GM19455 (cell line): ENCODE results near the gene UBL3.

Experiments
- ATAC-seq: cut with Tn5 transposase; IDR thresholded peaks from one replicate; pipeline ENCODE4 v1.9.1; 2021; ENCODE audit not compliant: unreplicated experiment

The UBL3 gene

DNA sequence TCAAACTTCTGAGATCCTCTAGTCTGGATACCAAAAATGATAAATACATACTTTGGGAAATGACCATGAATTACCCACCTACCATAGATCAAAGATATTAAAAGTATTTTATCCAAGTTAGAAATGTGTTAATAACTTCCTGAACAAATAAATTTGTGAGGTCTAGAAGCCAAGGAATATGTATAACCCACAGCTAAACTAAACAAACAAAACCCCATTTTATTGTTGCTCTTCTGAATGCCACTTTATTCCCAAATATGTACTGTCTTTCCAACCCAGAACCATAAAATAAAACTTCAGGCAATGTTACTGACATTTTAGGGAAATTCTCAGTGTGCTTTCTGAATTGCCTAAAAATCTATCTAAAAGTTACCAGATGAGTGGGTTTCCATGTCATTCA lies 35.1 kb downstream of the UBL3 start:
- ATAC-seq: no peak

DNA sequence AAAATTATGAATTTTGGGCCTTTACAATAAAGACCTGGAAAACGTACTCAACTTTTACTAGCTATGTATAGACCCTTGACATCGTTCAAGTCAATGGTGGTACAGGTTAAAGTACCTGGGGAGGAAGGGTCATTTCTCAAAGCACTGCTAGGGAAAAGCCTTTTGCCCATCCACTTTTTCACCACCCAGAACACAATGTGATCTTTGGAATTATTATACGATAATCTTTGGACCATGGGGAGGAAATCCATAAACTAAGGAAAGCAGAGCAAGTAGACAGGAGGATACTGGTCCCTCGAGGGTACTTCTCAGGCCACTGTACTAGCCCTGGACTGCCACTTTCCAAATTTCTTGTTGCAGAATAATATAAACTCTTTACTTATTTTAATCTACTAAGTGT lies 39.5 kb downstream of the UBL3 start:
- ATAC-seq: no peak

DNA sequence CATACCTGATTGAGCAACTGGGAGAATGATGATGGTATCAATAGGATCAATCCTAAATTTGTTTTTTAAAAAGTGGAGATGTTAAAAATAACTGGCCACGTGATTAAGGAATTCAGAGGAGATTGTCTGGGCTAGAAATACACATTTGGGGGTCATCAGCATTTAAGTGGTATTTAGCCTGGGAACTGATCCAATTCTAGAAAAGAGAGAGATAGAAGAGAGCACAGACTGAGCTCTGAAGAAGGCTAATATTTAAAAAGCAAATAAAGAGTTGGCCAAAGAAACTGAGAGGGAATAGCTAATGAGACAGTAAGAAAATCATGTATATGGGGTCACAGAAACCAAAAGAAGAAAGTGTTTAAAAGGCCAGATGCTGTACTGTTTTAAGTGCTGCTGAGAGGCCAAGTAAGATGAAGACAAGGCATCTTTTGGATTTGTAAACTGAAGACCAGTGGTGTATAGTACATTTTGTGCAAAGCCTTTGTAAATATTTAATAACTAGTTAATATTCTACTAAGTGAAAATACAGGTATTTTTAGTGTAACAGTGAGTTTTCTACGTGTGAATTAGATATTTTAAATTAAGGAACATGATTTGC lies 40.2 kb downstream of the UBL3 start:
- no peak for ATAC-seq

DNA sequence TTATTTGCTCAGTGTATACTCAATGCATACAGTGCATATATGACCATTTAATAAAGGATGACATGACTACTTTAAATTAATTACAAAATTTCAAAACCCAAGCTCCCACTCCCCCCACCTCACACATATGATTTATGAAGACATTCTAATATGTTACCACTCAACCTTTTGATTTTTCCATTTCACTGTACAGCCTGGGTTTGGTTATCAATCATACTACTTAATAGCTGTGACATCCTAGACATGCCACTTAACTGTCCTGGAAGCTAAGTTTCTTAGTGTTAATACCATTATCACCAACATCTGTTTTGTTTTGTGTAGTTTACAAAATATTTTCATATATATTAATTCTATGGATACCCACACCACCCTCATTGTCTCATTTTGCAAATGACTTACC lies 42.2 kb downstream of the UBL3 start:
- ATAC-seq: no peak

DNA sequence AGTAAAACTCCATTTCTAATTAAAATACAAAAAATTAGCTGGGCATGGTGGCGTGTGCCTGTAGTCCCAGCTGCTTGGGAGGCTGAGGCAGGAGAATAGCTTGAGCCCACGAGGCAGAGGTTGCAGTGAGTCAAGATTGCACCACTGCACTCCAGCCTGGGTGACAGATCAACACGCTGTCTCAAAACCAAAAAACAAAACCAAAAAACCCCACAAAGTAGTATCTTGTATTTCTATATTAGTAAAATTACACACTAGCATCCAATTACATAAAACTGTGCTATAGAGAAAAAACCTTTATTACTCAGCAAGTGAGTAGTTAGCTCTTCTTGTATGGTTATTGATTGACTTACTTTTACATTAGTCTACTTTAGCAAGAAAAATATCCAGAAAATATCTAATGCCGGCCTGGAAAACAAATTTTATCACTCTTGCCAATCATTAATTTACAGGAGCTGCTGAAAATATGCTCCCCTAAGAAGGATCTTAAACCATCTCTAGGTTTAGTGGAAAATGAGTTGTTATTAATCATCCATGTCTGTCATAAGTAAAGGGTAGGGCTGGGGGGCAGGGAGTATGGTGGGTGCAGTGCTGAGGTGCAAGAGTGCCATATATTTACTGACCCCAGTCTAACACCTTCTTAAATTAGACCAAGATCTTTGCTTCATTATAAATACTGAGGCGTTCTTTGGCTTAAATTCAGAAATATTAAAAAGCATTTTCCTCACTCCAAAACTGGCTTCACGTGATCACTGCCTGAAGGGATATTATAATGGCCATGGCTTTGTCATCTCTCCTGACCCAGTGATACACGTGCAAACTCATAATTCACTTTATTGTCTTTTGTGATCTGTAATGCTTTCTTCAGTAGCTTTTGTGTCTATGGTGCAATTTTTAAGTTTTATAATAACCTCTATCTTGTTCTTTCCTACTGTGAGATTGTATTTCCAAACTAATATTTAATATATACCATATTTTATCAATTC lies 44.1 kb downstream of the UBL3 start:
- no peak for ATAC-seq

DNA sequence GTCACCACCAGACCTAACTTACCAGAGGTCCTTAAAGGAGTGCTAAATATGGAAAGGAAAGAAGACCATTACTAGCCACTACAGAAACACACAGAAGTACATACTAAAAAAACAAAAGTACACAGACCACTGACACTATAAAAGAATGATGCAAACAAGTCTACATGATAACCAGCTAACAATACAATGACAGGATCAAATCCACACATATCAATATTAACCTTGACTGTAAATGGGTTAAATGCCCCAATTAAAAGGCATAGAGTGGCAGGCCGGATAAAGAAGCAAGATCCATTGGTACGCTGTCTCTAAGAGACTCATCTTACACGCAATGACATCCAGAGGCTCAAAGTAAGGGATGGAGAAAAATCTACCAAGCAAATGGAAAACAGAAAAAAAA lies 47.2 kb downstream of the UBL3 start:
- no peak for ATAC-seq

DNA sequence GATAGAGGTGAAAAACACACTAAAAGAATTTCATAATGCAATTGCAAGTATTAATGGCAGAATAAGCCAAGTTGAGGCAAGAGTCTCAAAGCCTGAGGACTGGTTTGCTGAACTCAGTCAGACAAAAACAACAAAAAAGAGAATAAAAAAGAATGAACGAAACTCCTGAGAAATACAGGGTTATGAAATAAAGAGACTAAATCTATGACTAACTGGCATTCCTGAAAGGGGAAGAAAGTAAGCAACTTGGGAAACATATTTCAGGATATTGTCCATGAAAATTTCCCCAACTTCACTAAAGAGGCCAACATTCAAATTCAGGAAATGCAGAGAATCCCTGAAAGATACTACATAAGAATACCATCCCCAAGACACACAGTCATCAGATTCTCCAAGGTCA lies 47.8 kb downstream of the UBL3 start:
- no peak for ATAC-seq

DNA sequence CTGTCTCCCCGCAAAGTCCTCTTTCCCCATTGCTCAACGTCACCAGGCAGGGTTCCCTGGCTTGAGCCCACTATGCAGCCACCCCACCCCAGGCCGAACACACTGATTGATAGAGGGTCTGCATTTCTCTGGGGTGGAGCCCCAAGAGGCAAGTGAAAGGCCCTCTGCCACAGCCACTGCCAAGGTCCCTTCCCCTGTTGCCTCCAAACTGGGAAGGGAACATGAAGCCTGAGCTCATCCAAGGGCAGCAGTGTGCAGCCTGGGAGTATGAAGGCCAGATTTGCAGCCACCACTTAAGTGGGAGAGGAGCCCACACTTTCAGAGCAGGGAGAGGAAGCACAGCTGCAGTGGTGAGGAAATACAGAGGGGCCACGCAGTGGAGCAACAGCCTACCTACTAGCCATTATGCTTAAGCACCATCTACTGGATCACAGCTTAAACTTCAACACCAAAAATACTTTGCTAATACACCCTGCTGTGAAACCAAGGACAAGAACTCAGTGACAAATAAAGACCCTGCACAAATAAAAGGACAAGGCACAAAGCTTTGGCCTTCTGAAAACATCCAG lies 48.6 kb downstream of the UBL3 start:
- no peak for ATAC-seq

DNA sequence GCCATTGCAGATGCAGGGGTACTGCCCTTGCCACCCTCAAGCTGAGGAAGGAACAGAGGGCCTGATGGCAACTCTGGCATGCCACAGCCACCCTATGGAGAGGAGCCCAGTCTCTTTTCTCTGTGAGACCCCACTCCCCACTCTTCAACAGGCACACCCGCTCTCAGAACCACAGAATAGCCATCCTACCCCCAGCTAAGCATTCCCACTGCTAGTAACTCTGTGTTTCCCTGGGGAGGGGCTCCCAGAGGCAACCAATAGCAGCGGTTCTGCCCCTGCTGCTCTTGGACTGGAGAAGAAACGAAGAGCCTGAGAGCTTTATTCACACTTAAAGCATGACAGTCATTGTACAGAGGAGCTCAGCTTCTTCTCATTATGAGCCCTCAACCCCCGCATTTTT lies 49.3 kb downstream of the UBL3 start:
- ATAC-seq: no peak

DNA sequence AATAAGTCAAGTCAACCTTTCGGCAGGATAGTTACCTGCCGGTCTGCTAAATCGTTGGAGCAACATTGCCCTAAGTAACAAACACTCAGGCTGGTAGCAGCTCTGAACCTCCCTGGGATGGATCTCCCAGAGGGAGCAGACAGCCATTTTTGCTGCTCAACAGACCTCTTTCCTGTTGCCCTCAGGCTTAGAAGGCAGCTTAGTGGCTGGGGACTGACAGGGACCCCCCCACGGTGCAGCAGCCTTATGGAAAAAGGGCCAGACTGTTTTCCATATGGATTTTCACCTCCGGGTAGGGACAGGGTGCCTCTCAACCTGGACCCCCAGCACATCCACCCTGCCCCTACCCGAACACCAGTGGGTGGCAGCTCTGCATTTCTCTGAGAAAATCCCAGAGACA lies 49.7 kb downstream of the UBL3 start:
- ATAC-seq: no peak

DNA sequence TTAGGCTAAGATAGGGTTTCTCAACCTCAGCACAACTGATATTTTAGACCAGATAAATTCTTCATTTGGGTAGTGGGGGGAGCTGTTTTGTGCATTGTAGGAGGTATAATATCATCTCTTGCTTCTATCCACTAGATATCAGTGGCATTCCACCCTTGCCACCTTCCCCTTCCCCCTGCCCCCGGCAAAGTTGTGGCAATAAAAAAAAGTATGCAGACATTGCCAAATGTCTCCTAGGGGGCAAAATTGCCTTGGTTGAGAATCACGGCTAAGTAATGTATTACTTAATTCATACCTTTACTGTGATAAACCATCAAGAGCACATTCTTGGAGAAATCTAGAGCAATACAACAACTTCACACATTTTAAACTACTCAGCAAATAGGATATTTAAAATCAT lies 51.4 kb downstream of the UBL3 start:
- no peak for ATAC-seq

DNA sequence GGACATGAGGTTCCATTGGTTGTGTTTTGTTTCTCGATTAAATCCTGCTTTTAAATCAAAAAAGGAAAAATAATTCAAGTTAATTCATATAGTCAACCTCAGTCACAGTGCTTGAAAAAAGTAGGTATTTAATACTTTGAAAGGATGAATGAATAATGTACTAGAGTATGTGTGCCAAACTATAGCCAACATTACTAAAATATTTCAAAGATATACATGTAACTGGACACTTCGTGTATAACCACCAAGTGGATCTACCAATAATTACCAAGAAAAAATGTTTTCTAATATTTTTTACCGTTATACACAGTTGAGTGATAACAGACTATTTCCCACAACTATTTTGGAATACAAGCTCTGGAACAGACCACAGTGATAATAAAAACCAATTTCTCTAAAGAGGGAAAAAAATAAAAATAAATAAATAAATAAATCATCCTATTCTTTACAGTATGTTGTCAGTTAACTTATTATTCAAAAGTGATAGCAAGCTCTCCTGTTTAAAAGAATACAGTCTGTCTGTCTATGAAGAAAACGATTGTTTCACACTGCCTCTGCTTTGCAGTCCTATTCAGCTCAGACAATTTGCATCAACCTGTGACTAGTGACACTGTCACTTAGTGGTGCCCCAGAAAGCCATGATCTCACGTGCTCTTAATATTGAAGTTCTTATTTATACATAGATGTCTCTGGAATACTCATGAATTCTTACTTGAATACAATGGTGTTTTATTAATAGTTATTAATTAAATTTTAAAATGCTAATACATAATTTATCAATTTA lies 58.2 kb downstream of the UBL3 start:
- ATAC-seq: no peak

DNA sequence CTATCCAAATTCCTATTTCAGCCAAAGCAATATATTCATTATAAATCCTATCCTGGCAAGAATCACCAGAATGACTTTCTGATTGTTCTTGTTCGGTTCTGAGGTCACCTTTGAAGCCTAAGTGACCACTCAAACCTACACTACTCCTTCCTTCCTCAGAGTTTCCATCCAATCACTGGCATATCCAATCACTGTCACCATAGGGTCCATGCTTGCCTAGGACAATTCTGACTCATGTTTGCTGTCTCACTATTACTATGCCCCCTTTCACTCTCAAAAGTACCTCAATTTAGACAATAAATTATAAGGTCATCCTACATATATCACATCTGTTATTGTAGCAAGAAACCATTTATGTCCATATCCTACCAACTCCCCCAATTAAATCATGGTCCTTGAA lies 58.9 kb downstream of the UBL3 start:
- no peak for ATAC-seq

DNA sequence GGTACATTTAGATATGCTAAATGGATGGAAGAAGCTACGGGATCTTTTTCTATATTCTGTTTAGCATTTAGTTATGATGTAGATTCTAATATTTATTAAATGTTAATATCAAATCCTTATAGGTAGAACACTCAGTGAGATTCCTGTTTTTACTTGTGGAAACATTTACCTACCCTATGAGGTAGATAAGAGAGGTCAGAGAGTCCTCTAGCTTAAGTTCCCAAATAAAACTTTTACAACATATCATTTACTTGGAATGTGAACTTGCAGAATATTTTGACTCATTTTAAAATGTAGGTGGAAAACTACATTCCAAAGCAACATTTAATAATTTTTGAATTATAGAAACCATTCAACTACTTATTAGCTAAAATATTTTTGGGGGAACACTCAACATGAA lies 63.7 kb downstream of the UBL3 start:
- no peak for ATAC-seq

DNA sequence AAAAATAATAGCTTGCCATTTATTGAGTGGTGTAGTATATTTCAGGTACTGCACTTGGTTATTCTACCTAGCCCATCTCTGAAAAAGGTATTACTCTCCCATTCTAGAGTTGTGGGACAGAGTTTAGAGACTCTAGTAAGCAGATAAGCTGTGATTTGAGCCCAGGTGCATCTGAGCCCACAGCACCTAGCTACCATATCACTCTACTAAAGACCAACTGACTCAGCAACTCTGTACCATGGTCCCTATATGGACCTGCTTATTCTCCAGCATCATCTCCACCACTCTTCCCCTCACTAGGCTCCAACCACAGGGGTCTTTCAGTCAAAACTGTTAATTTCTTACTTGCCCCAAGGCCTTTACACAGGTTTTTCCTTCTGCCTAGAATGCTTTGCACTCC lies 64.4 kb downstream of the UBL3 start:
- ATAC-seq: no peak

DNA sequence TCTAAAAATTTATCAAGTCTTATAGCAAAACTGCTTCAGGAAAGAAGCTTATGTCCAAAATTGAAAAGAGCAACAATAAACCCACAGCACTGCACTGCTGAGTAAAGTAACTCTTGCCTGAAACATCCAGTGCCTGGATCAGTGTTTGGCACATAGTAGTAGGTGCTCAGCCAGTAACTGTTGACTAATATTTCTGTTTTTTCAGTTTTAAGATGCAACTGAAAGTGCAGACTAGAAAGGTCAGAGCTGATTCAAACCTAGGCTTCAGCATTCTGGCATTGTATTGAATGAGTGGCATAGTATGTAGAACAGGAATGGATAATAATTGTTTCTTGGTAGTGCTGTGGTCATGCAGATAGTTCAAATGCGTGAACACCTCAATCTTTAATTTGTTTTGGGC lies 67.6 kb downstream of the UBL3 start:
- no peak for ATAC-seq

DNA sequence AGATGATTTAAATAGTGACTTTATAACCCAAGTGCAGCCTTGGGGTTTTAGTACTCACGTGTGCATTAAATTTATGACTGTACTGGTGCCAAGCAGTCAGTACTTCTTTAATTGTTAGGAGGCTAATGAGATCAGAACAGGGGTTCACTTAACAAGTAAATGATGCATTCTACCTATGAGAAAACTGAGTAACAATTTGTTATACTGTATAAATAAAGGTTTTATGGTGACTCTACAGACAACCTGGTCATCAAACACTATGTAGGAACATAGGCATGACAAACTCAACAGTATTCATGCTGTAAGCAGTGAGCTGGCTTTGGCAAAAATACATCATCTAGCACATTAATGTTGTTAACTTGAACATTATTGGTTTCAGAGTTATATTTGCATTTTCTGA lies 75.6 kb downstream of the UBL3 start:
- no peak for ATAC-seq

DNA sequence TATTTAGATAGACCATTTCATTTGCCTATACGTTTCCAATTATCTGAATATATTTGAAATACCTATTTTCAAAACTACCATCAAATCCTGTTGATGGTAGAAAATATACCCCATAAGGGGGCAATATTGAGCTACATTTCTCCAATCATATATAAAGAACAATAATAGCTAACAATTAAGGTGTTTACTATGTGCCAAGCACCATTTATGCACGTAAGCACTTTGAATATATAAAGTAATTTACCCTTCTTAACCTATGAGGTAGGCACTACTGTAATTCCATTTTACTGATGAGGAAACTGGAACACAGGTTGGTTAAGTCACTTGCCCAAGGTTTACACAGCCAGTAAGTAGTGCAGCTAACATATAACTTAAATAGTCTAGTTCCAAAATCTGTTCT lies 79.2 kb downstream of the UBL3 start:
- no peak for ATAC-seq

DNA sequence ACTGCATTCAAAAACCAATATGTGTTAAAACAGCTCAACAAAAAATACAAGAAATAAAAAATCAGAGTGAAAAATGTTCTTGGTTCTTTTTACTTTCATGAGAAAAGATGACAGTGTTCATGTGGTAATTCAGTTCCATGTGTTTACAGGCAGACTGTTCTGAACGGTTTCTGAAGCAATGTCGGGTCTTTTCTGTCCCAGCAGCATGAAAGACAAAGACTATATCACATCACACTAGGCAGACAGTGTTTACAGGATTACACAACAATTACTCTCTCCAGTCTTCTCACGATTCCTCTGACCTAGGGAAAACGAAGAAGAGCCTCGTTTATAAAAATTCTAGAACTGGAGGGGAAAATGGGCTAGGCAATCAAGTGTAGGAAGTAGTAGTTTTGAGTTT lies 83.4 kb downstream of the UBL3 start:
- no peak for ATAC-seq

DNA sequence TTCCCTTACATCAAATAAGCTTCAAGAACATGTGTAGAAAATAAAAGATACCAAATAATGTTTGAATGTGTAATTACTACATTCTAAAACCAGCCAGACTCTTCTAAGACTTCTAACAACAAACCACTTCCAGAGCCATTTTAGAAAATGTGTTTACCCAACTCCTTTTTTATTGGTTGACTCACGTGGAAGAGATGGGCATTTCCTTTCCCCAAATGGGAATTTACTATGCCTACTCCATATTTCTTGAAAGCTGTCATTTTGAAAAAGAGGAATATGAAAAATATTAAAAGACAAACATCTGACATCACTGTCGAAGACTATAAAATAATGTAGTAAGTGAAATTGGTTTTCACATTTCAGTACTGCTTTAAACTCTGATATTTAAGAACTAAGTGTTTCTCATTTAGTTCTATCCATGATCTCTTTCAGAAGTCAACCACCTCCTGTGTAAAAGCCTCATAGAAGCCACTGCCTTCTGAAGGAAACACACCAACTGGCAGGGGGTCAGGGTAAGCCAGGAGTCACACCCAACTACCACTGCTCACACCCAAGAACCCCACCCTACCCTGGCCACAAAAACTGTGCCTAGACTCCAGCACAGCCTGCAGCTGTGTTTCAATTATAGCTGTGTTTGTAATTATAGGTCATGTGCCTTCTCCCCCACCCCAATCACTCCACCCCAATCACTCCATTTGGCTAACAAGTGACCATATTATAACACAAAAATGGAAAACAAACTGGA lies 86.8 kb downstream of the UBL3 start:
- no peak for ATAC-seq

DNA sequence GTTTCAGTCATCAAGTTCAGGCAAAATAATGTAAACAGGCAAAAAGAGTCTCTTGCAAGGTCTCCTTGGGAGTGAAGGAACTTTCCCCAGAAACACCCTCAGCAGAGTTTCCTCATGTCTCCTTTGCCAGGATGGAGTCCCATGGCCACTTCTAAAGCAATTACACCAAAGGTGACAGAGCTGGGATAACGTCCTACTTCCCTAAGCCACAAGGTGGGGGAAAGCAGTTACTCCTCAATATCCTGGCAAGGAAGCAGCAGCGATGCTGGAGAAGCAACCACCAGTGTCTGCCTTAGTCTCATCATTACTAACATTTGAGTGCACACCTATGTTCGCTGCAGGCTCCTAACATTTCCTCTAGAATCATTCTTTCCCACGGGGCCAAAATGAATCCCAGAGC lies 88.6 kb downstream of the UBL3 start:
- no peak for ATAC-seq
